ENCODE results near the gene PAM.

Gene PAM

DNA sequence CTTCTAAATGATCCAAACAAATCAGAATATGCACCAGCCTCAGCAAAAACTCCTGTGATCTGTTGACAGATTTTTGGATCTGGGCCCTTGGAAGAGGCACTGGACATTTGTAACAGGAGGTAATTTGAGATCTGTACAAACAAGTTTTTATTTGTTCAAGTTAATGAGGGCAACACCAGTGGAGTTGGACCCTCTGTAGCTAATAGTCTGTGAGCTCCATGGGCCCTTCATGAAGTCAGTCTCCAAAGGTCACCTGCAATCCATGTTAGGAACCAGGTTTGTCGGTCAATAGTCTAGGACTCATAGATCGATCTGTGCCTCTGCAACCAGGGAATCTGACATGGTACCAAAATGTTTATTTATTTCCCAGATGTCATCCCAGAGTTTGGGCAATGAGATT, 40.9 kb downstream of the PAM start:
- no peaks in the 10 kb centered on the region for H3K9me3 ChIP-seq (ENCODE audit: control insufficient read depth, insufficient read depth, low read length)
- no peaks in the 10 kb centered on the region for H3K27me3 ChIP-seq (ENCODE audit: control insufficient read depth, insufficient read depth, low read length)
- DNase-seq (ENCODE audit: low read depth, low spot score), result no peak
- no CpG with 5 or more reads among the region's 2 CpGs for WGBS (ENCODE audit: insufficient coverage, insufficient read length)
- no peaks in the 10 kb centered on the region; the same call in 1 of the 2 replicates for H3K4me1 ChIP-seq (ENCODE audit: control insufficient read depth, insufficient read depth, low read length)
- H3K4me3 ChIP-seq (ENCODE audit: low read length), result no peak overlapping the region
- no peaks in the 10 kb centered on the region for H3K36me3 ChIP-seq (ENCODE audit: control insufficient read depth, insufficient read depth, low read length)
- H3K27ac ChIP-seq (ENCODE audit: low read length), result no peak overlapping the region

DNA sequence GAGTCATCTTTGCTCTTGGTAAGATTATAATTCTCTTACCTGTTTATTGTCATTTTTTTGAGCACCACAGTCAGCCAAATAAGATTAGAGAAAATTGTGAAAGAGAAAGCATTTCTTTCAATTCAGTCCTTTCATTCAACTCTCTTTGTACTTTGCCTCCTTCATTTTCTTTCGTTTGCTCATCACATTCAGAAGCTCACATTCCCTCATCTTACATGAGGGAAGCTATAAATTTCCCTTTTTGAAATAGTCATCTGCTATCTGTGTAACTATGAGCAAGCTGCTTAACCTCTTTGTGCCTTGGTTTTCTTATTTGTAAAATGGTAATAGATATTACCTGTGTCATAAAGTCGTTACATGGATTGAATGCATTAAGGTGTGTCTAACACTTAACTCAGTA, 41.4 kb downstream of the PAM start:
- no peaks in the 10 kb centered on the region for H3K36me3 ChIP-seq (ENCODE audit: control insufficient read depth, insufficient read depth, low read length)
- no peak overlapping the region for H3K27ac ChIP-seq (ENCODE audit: low read length)
- no peak overlapping the region for H3K4me3 ChIP-seq (ENCODE audit: low read length)
- H3K9me3 ChIP-seq (ENCODE audit: control insufficient read depth, insufficient read depth, low read length), result no peaks in the 10 kb centered on the region
- H3K27me3 ChIP-seq (ENCODE audit: control insufficient read depth, insufficient read depth, low read length), result no peaks in the 10 kb centered on the region
- WGBS (ENCODE audit: insufficient coverage, insufficient read length), result no CpG with 5 or more reads among the region's 2 CpGs
- no peaks in the 10 kb centered on the region; the same call in 1 of the 2 replicates for H3K4me1 ChIP-seq (ENCODE audit: control insufficient read depth, insufficient read depth, low read length)
- no peak for DNase-seq (ENCODE audit: low read depth, low spot score)

DNA sequence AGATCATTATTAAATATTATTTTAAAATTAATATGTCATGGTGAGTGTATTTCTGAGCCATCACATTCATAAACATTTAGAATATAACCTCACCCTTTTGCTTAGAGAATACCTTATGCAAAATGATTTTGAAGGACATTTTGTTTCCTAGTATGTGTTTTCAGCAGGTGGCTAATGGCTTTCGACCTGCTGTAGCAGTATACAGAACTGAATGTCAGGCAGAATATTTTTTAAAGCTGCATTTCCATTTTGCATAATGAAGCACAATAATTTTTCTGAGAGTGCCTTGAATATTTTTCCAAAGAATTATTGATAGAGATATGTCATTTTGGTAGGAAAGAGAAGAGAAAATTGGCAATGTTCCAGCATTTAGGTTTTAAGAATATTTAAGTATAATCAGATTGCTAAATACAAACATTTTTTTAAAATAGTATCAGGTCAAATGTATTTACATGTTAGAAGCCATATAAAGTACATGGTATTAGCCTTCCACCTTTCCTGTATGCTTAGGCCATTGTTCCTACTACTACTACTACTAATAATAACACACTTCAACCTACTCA, 42.3 kb downstream of the PAM start:
- Histone ChIP-seq H3K27me3 (ENCODE audit: control insufficient read depth, insufficient read depth, low read length) (no peaks in the 10 kb centered on the region), H3K9me3 (ENCODE audit: control insufficient read depth, insufficient read depth, low read length) (no peaks in the 10 kb centered on the region), H3K36me3 (ENCODE audit: control insufficient read depth, insufficient read depth, low read length) (no peaks in the 10 kb centered on the region), H3K4me3 (ENCODE audit: low read length) (no peak overlapping the region), H3K4me1 (ENCODE audit: control insufficient read depth, insufficient read depth, low read length) (no peaks in the 10 kb centered on the region; the same call in 1 of the 2 replicates), H3K27ac (ENCODE audit: low read length) (no peak overlapping the region)
- no CpG with 5 or more reads among the region's 1 CpG for WGBS (ENCODE audit: insufficient coverage, insufficient read length)
- DNase-seq (ENCODE audit: low read depth, low spot score), result no peak

DNA sequence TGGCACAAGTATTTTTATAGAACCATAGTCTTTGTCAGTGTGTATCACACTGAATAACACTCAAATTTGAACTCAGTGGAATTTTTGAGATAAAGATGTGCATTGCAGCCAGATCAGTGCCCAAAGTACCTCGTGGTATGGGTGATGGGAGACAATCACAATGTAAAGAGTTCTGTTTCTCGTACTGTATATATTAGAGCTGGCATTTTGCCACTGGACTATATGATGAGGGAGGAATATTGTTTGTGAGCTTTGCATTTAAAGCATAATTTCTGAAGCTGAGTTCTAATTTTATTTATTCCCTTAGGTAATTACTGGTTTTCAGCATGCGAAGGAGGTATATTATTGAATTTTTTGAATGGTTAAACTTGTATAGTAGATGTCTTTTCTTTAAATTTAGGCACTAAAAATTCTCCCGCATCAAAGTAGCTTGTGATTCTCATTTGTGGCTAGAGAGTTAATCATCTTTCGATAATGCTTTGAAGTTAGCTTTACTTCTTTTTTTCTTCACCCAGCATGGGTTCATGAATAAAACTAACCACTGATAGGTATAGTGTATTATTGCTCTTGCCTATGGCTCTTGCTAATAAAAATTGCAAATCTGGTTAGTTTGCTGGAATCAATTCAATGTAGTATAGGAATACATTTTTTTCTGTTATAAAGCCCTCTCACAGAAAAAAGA, 43.1 kb downstream of the PAM start:
- H3K4me1 ChIP-seq (ENCODE audit: control insufficient read depth, insufficient read depth, low read length), result no peaks in the 10 kb centered on the region; the same call in 1 of the 2 replicates
- H3K36me3 ChIP-seq (ENCODE audit: control insufficient read depth, insufficient read depth, low read length), result no peaks in the 10 kb centered on the region
- no CpG with 5 or more reads among the region's 5 CpGs for WGBS (ENCODE audit: insufficient coverage, insufficient read length)
- no peak overlapping the region for H3K4me3 ChIP-seq (ENCODE audit: low read length)
- H3K27me3 ChIP-seq (ENCODE audit: control insufficient read depth, insufficient read depth, low read length), result no peaks in the 10 kb centered on the region
- no peak overlapping the region for H3K27ac ChIP-seq (ENCODE audit: low read length)
- H3K9me3 ChIP-seq (ENCODE audit: control insufficient read depth, insufficient read depth, low read length), result no peaks in the 10 kb centered on the region
- DNase-seq (ENCODE audit: low read depth, low spot score), result no peak

DNA sequence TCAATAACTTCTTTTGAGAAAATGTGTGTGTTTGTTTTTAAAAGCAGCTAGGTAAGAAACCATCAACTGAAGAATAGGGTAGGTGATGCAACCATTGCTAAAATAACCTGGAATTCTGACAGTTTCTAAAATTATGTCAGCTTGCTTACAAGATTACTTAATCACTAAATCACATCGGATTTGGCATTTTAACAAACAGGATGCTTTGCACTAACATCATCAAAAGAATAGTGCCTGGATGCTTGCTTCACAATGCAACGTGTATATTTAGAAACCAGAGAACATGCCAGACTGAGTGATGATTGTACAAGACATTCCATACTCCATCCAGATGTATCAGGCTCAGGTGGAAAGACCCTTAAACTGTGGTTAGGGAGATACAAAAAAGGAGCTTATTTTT, 43.9 kb downstream of the PAM start:
- DNase-seq (ENCODE audit: low read depth, low spot score), result no peak
- no CpG with 5 or more reads among the region's 2 CpGs for WGBS (ENCODE audit: insufficient coverage, insufficient read length)
- Histone ChIP-seq H3K4me1 (ENCODE audit: control insufficient read depth, insufficient read depth, low read length) (no peaks in the 10 kb centered on the region; the same call in 1 of the 2 replicates), H3K36me3 (ENCODE audit: control insufficient read depth, insufficient read depth, low read length) (no peaks in the 10 kb centered on the region), H3K9me3 (ENCODE audit: control insufficient read depth, insufficient read depth, low read length) (no peaks in the 10 kb centered on the region), H3K27ac (ENCODE audit: low read length) (no peak overlapping the region), H3K4me3 (ENCODE audit: low read length) (no peak overlapping the region), H3K27me3 (ENCODE audit: control insufficient read depth, insufficient read depth, low read length) (no peaks in the 10 kb centered on the region)

DNA sequence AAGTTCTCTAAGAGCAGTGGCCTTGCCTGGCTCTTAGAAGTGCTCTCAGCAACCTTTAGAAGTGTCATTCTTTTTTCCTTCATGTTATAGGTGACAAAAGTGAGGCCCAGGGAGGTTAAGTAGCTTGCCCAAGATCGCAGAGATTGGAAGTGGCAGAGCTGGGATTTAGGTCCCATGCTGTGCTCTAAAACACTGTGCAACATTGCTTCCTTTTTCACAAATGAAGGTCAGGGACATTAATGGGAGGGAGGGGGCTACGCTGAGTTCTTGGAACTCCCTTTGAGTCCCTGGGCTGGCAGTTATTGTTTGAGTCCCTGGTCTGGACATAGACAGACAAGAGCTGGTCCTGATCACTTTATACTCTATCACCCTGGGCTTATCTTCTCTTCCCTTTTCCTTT, 45.3 kb downstream of the PAM start:
- H3K27ac ChIP-seq (ENCODE audit: low read length), result no peak overlapping the region
- H3K27me3 ChIP-seq (ENCODE audit: control insufficient read depth, insufficient read depth, low read length), result no peaks in the 10 kb centered on the region
- no peaks in the 10 kb centered on the region for H3K9me3 ChIP-seq (ENCODE audit: control insufficient read depth, insufficient read depth, low read length)
- H3K4me3 ChIP-seq (ENCODE audit: low read length), result no peak overlapping the region
- no CpG with 5 or more reads among the region's 2 CpGs for WGBS (ENCODE audit: insufficient coverage, insufficient read length)
- no peak for DNase-seq (ENCODE audit: low read depth, low spot score)
- H3K36me3 ChIP-seq (ENCODE audit: control insufficient read depth, insufficient read depth, low read length), result no peaks in the 10 kb centered on the region
- no peaks in the 10 kb centered on the region; the same call in 1 of the 2 replicates for H3K4me1 ChIP-seq (ENCODE audit: control insufficient read depth, insufficient read depth, low read length)

DNA sequence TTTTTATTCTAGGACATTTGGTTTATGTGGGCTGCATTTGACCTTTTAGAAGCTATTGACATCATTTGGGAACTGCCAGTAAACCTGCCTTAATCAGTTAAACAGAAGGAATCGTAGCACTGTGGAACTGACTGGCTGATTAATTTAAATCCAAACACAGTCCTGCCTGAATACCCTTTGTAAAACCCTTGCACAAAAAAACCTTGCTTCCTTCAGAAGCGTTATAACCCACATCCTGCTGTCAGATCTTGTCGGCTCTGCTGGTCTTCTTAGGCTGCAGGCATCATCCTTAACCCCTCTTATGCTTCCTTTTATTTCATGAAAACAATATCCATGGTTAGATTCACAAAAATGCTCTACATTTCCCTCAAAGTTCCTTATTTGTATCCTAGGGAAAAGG, 46.3 kb downstream of the PAM start:
- no CpG with 5 or more reads among the region's 3 CpGs for WGBS (ENCODE audit: insufficient coverage, insufficient read length)
- DNase-seq (ENCODE audit: low read depth, low spot score), result no peak
- Histone ChIP-seq H3K4me1 (ENCODE audit: control insufficient read depth, insufficient read depth, low read length) (no peaks in the 10 kb centered on the region; the same call in 1 of the 2 replicates), H3K4me3 (ENCODE audit: low read length) (no peak overlapping the region), H3K9me3 (ENCODE audit: control insufficient read depth, insufficient read depth, low read length) (no peaks in the 10 kb centered on the region), H3K36me3 (ENCODE audit: control insufficient read depth, insufficient read depth, low read length) (no peaks in the 10 kb centered on the region), H3K27ac (ENCODE audit: low read length) (no peak overlapping the region), H3K27me3 (ENCODE audit: control insufficient read depth, insufficient read depth, low read length) (no peaks in the 10 kb centered on the region)

DNA sequence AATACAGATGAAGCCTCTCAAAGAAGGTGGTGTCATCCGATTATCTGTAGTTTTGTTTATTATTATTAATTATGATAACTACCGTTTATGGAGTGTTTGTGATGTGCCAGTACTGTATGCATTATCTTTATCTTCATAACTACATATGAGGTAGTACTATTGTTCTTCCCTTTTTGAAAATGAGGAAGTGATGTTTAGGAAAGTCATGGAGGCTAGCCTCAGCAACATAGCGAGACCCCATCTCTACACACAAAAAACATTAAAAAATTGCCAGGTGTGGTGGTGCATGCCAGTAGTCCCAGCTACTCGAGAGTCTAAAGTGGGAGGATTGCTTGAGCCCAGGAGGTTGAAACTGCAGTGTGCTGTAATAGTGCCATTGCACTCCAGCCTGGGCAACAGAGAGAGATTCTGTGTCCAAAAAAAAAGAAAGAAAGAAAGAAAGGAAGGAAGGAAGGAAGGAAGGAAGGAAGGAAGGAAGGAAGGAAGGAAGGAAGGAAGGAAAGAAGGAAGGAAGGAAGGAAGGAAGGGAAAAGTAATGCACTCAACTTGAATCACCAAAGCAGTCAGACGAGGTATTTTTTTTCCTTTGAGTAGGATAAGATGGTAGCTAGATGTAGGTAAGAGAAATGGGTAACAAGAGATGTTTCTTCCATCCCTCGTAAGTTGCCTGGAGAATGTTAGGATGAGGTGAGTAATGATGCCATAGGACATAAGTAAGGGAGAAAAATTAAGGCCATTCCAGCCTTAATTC, 47.8 kb downstream of the PAM start:
- Histone ChIP-seq H3K4me1 (ENCODE audit: control insufficient read depth, insufficient read depth, low read length) (no peaks in the 10 kb centered on the region; the same call in 1 of the 2 replicates), H3K27ac (ENCODE audit: low read length) (no peak overlapping the region), H3K4me3 (ENCODE audit: low read length) (no peak overlapping the region), H3K9me3 (ENCODE audit: control insufficient read depth, insufficient read depth, low read length) (no peaks in the 10 kb centered on the region), H3K27me3 (ENCODE audit: control insufficient read depth, insufficient read depth, low read length) (no peaks in the 10 kb centered on the region), H3K36me3 (ENCODE audit: control insufficient read depth, insufficient read depth, low read length) (no peaks in the 10 kb centered on the region)
- DNase-seq (ENCODE audit: low read depth, low spot score), result no peak
- WGBS (ENCODE audit: insufficient coverage, insufficient read length), result no CpG with 5 or more reads among the region's 6 CpGs

DNA sequence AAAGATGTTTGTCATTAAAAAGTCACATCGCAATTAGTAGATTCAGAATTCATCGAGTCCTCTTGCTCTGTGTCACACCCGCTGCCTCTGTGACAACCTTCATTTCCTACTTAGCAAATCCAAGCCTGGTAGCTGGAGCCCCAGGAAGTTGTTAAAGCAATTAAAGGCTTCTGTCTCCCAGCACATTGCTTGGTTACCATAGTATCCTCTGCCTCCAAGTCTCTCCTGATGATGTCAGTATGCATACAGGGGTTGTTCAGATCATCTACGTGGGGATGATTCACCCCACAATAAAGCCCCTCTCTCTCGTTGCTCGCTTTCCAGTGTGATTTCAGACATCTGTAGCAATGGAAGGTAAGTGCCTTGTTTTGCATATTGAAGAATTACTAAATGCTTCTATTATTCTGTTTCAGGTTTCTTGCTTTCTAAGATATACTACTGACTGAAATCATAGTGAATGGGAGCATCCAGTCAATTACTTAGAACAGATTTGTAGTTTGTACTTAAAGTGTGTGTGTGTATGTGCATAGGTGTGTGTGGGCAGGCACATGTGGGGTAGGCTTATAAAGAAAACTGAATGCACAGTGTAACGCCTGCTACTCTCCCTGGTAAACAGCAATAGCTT, 52.9 kb downstream of the PAM start:
- Histone ChIP-seq H3K27me3 (ENCODE audit: control insufficient read depth, insufficient read depth, low read length) (no peaks in the 10 kb centered on the region), H3K4me3 (ENCODE audit: low read length) (no peak overlapping the region), H3K27ac (ENCODE audit: low read length) (no peak overlapping the region), H3K4me1 (ENCODE audit: control insufficient read depth, insufficient read depth, low read length) (no peaks in the 10 kb centered on the region), H3K9me3 (ENCODE audit: control insufficient read depth, insufficient read depth, low read length) (no peaks in the 10 kb centered on the region), H3K36me3 (ENCODE audit: control insufficient read depth, insufficient read depth, low read length) (no peaks in the 10 kb centered on the region)
- no CpG with 5 or more reads among the region's 7 CpGs for WGBS (ENCODE audit: insufficient coverage, insufficient read length)
- no peak for DNase-seq (ENCODE audit: low read depth, low spot score)

DNA sequence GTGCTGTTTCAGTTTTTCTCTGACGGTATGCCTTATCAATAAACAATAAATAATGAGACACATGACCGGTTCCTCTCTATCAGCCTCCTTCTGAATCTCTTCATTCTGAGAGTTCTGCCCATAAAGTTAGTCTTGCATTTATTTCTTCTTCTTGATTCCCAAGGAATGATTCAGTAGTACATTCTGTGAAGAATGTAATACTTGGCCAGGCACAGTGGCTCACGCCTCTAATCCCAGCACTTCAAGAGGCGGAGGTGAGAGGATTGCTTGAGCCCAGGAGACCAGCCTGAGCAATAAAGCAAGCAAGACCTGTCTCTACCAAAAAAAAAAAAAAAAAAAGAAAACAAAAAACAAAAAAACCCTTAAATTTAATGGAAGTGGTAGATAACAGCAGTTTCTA, 53.9 kb downstream of the PAM start:
- WGBS (ENCODE audit: insufficient coverage, insufficient read length), result no CpG with 5 or more reads among the region's 4 CpGs
- Histone ChIP-seq H3K36me3 (ENCODE audit: control insufficient read depth, insufficient read depth, low read length) (no peaks in the 10 kb centered on the region), H3K9me3 (ENCODE audit: control insufficient read depth, insufficient read depth, low read length) (no peaks in the 10 kb centered on the region), H3K27ac (ENCODE audit: low read length) (no peak overlapping the region), H3K27me3 (ENCODE audit: control insufficient read depth, insufficient read depth, low read length) (no peaks in the 10 kb centered on the region), H3K4me3 (ENCODE audit: low read length) (no peak overlapping the region), H3K4me1 (ENCODE audit: control insufficient read depth, insufficient read depth, low read length) (no peaks in the 10 kb centered on the region)
- DNase-seq (ENCODE audit: low read depth, low spot score), result no peak

Measured in iPS DF 6.9 (cell line).